Muscle layer of colon (tissue), 2 donors: ENCODE results near the gene TMEM134.
A peak's percentile ranks its signal among the peaks of the same experiment; 100 is the strongest.
"Not testable (repeated sequence)": the region's sequence is repeated elsewhere in the genome, so short reads cannot be mapped to it uniquely, and the experiment has no call there.

Experiments used
- H3K27ac ChIP-seq: one replicate; pipeline ENCODE4 v1.7.0; 2013; ENCODE audit warnings: low read depth, mild to moderate bottlenecking, low read length, moderate library complexity
- H3K27me3 ChIP-seq, 2 donors: one replicate each; pipeline ENCODE4 v1.7.0; 2013; ENCODE audit warnings: low read length in 2 of 2, mild to moderate bottlenecking in 2 of 2; ENCODE audit not compliant: insufficient read depth in 2 of 2, control insufficient read depth in 1 of 2
- H3K36me3 ChIP-seq: one replicate; pipeline ENCODE4 v1.7.0; 2013; ENCODE audit warnings: mild to moderate bottlenecking, low read length; ENCODE audit not compliant: insufficient read depth
- H3K4me1 ChIP-seq: one replicate; pipeline ENCODE4 v1.7.0; 2013; ENCODE audit warnings: mild to moderate bottlenecking, low read length; ENCODE audit not compliant: insufficient read depth
- H3K4me3 ChIP-seq, 2 donors: one replicate each; pipeline ENCODE4 v1.7.0; 2013; ENCODE audit warnings: low read length in 2 of 2, low read depth in 1 of 2, mild to moderate bottlenecking in 1 of 2, moderate library complexity in 1 of 2
- H3K9ac ChIP-seq: one replicate; pipeline ENCODE4 v1.7.0; 2013; ENCODE audit warnings: low read length
- H3K9me3 ChIP-seq: one replicate; pipeline ENCODE4 v1.7.0; 2013; ENCODE audit warnings: mild to moderate bottlenecking, low read length
- donor health status: abdominal sarcoma.
- donor health status: Adenocarcinoma of cecum.

TMEM134 gene

DNA sequence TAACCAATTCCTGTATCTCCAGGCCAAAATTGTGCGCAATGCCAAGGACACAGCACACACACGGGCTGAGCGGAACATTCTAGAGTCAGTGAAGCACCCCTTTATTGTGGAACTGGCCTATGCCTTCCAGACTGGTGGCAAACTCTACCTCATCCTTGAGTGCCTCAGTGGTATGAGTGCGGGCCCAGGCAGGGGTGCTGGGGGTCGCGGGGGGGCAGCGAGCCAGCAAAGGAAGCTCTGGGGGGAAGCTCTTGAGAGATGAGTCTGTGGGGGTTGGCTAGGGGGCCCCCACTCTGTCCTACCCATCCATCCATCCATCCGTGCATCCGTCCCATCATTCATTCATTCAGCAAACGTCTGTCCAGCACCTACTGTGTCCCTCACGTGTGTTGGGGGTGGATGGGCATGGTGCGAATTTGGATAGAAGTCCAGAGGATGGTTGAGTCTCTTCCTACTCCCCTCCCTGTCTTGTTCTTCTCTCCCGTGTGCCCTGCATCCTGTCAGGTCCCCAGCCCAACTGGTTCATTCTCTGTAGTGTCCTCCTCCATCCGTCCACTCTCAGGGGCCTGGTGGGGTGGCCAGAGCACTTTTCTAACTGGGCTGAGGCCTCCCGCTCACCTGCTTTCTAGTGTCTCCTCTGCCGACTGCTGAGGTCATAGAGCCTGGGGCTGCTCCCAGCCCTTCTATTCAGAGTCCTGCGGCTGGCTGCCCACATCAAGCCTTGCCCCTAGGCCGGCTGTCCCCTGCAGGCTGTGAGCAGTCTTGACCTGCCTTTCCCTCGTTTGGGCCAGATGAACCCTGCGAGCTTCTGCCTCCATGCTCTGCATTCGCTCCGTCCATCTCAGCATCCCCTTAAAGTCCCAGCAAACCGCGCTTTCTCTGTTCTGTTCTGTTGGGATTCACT is 37.5 kb downstream of the TMEM134 start:
- H3K4me3 ChIP-seq, result no peak overlapping the region
- no peaks in the 10 kb centered on the region for H3K27me3 ChIP-seq
- H3K9me3 ChIP-seq, result no peaks in the 10 kb centered on the region
- peaks cover 45% of the 10 kb centered on the region for H3K36me3 ChIP-seq
- peaks cover 17% of the 10 kb centered on the region for H3K4me1 ChIP-seq
- H3K27ac ChIP-seq, result no peak overlapping the region
- H3K9ac ChIP-seq, result no peak overlapping the region

DNA sequence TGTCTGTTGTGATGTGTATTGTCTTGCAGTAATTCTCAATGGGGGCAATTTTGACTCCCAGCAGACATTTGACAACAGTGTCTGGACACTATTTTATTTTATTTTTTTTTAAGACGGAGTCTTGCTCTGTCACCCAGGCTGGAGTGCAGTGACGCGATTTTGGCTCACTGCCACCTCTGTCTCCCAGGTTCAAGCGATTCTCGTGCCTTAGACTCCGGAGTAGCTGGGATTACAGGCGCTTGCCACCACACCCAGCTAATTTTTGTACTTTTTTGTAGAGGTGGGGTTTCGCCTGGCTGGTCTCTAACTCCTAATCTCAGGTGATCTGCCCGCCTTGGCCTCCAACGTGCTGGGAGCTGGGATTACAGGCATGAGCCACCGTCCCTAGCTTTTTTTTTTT is 39.3 kb downstream of the TMEM134 start:
- peak overlapping the region in 1 of 2 donors; percentile 92 for H3K4me3 ChIP-seq
- H3K27ac ChIP-seq, result no peak overlapping the region
- no peaks in the 10 kb centered on the region for H3K27me3 ChIP-seq
- no peaks in the 10 kb centered on the region for H3K9me3 ChIP-seq
- peaks cover 17% of the 10 kb centered on the region for H3K4me1 ChIP-seq
- no peak overlapping the region for H3K9ac ChIP-seq
- H3K36me3 ChIP-seq, result peaks cover 45% of the 10 kb centered on the region

DNA sequence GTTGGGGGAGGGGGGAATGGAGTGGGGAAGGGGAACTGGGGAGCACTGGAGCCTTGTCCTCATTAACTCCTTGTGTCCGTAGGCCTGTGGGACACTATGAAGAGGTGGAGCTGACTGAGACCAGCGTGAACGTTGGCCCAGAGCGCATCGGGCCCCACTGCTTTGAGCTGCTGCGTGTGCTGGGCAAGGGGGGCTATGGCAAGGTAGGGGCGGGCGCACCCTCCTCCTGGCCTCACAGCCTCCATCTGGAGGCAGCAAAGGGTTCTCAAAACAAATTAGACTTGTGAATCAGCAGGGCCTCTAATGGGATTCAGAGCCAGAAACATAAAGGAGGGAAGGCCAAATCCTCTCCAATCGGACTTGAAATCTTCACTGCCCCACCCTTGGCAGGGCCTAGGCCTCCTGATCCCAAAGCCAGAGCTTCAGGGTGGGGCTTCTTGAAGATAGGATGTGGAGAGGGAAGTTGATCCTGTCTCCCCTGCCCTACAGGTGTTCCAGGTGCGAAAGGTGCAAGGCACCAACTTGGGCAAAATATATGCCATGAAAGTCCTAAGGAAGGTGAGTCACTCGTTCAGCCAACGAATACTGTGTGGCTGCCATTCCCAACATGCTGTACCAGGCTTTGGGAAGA is 39.9 kb downstream of the TMEM134 start:
- Histone ChIP-seq H3K4me3 (peak overlapping the region; percentile 77 to 92), H3K4me1 (peaks cover 17% of the 10 kb centered on the region)

DNA sequence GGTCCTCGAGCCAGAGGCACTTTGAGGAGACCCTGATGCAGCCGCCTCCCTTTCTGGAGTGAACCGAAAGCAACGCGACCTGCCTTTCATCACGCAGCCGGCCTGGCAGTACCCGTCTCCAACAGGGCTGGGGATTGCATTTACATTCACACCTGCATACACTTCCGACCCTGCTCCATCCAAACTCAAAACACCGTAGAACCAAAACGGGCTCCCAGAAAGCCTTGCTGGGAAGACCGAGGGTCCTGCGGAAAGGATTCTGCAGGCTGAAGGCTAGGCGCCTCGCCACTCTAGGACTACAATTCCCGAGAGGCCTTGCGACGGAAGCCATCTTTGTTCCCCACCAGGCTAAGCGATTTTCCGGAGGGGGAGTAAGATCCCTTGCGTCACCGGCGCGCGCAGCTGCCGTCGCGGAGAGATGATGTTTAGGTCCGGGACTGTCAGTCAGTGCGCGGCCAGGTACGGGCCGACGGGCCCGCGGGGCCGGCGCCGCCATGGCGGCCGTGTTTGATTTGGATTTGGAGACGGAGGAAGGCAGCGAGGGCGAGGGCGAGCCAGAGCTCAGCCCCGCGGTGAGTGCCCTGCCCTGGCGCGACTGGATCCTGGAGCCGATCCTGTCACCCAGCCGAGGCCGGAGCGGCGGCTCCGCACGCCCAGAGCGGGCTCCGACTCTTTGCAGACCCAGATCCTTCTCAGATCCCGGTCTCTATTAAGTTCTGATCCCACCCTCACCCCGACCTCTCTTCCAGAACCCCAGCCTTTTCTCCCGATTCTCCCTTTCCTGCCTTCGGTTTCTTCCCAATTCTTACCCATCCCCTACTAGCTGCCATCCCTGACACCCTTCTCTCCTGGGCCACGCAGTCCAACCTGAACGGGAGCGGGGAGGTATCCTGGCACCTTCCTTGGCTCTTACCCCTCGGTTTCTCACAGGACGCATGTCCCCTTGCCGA is 40.7 kb downstream of the TMEM134 start, which contains the start of gene RPS6KB2:
Gene RPS6KB2 (plus strand): TSS at position 443 of the 950 bp plus-strand sequence. CDS start 52 bp downstream, at position 495.
- Histone ChIP-seq H3K27me3 (no peaks in the 10 kb centered on the region), H3K36me3 (peaks cover 32% of the 10 kb centered on the region), H3K9me3 (no peaks in the 10 kb centered on the region), H3K4me1 (peaks cover 17% of the 10 kb centered on the region), H3K27ac (peak within 1 kb of the TSS; percentile 79), H3K4me3 (peak within 1 kb of the TSS; percentile 77 to 92), H3K9ac (peak within 1 kb of the TSS; percentile 98)

More for the DNA sequence above, 39.9 kb downstream of the TMEM134 start:
- H3K27ac ChIP-seq, result peak overlapping the region; percentile 79
- H3K9ac ChIP-seq, result peak overlapping the region; percentile 98
- H3K36me3 ChIP-seq, result peaks cover 40% of the 10 kb centered on the region
- H3K27me3 ChIP-seq, result no peaks in the 10 kb centered on the region
- no peaks in the 10 kb centered on the region for H3K9me3 ChIP-seq

DNA sequence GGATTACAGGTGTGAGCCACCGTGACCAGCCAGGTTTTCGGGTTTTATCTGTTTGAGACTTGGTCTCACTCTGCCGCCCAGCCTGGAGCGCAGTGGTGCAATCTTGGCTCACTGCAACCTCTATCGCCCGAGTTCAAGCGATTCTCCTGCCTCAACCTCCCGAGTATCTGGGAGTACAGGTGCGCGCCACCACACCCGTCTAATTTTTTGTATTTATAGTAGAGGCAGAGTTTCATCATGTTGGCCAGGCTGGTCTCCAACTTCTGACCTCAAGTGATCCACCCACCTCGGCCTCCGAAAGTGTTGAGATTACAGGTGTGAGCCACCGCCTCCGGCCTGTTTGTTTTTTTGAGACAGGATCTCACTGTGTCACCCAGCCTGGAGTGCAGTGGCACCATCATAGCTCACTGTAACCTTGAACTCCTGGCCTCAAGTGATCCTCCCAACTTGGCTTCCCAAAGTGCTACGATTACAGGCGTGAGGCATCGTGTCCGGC is 41.6 kb downstream of the TMEM134 start:
- peak overlapping the region in 1 of 2 donors; percentile 92 for H3K4me3 ChIP-seq
- H3K27me3 ChIP-seq, H3K9me3 ChIP-seq: not testable (repeated sequence)
- H3K36me3 ChIP-seq, result peaks cover 23% of the 10 kb centered on the region
- peak overlapping the region; percentile 98 for H3K9ac ChIP-seq
- H3K27ac ChIP-seq, result peak overlapping the region; percentile 79
- peaks cover 17% of the 10 kb centered on the region for H3K4me1 ChIP-seq

DNA sequence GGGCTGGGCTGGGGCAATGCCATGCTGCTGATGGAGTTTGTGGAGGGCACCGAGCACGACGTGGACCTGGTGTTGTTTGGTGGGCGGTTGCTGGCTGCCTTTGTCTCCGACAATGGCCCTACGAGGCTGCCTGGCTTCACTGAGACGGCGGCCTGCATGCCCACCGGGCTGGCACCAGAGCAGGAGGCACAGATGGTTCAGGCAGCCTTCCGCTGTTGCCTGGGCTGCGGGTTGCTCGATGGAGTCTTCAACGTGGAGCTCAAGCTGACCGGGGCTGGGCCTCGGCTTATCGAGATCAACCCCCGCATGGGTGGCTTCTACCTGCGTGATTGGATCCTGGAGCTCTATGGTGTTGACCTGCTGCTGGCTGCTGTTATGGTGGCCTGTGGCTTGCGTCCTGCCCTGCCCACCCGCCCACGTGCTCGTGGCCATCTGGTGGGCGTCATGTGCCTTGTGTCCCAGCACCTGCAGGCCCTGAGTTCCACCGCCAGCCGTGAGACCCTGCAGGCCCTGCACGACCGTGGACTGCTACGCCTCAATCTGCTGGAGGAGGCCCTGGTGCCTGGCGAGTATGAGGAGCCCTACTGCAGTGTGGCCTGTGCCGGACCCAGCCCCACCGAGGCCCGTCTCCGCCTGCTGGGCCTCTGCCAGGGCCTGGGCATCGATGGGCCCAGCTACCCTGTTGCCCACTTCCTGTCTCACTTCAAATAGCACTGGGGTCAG is 45.0 kb downstream of the TMEM134 start:
- Histone ChIP-seq H3K27me3 (no peaks in the 10 kb centered on the region), H3K27ac (no peak overlapping the region), H3K36me3 (no peaks in the 10 kb centered on the region), H3K9ac (no peak overlapping the region), H3K4me3 (no peak overlapping the region), H3K9me3 (no peaks in the 10 kb centered on the region), H3K4me1 (peaks cover 19% of the 10 kb centered on the region)

DNA sequence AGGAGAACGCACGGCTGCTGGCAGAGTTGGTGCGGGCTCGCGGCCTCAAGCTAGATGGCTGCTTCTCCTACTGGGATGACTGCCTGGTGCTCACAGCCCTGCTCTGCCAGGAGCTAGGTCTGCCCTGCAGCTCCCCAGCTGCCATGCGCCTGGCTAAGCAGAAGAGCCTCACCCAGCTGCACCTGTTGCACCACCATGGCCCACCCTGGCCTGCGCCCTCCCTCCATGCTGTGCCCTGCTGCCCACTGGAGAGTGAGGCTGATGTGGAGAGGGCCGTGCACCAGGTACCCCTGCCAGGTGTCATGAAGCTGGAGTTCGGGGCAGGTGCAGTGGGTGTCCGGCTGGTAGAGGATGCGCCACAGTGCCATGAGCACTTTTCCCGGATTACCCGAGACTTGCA is 45.6 kb downstream of the TMEM134 start:
- Histone ChIP-seq H3K27ac (no peak overlapping the region), H3K9ac (no peak overlapping the region), H3K4me1 (peaks cover 14% of the 10 kb centered on the region), H3K4me3 (no peak overlapping the region), H3K27me3 (no peaks in the 10 kb centered on the region), H3K36me3 (no peaks in the 10 kb centered on the region), H3K9me3 (no peaks in the 10 kb centered on the region)

DNA sequence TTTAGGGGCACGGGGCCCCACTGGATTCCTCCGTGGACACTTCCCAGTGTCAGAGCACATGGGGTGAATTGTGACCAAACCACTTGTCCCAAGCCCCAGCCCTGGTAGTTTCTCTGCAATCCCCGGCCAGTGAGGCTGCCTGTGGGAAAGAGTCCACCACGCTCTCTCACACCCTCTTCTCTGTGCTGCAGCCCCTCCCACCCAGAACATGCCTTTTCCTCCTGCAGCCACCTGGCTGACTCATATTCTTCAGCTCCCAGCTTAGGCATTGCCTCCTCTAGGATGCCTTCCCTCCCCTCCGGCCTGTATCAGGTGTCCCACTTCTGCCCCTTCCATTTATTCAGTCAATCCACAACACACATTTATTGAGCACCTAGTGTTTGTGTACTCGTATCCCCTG is 46.2 kb downstream of the TMEM134 start:
- Histone ChIP-seq H3K4me3 (no peak overlapping the region), H3K27me3 (no peaks in the 10 kb centered on the region), H3K9me3 (no peaks in the 10 kb centered on the region), H3K4me1 (peaks cover 14% of the 10 kb centered on the region), H3K36me3 (no peaks in the 10 kb centered on the region), H3K9ac (no peak overlapping the region), H3K27ac (no peak overlapping the region)

DNA sequence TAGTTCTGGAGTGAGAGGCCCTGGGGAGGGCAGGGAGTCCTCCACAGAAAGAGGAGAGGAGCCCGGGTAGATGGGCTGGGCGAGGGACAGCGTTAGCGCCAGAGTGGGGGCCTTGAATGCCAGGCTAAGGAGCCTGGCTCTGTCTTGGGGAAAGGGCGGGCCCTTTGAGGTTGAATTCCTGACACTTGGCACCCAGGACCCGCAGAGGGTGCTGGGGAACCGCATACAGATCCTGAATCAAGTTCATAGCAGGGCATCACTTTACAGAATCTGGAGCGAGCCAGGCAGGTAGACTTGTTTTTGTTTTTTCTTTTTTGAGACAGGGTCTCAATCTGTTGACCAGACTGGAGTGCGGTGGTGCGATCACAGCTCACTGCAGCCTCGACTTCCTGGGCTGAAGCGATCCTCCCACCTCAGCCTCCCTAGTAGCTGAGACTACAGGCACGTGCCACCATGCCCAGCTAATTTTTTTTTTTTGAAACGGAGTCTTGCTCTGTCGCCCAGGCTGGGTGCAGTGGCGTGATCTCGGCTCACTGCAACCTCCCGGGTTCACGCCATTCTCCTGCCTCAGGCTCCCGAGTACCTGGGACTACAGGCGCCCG is 47.5 kb downstream of the TMEM134 start:
- no peaks in the 10 kb centered on the region for H3K36me3 ChIP-seq
- H3K9me3 ChIP-seq, result no peaks in the 10 kb centered on the region
- peak overlapping the region; percentile 86 for H3K27ac ChIP-seq
- peak overlapping the region in 1 of 2 donors; percentile 41 for H3K4me3 ChIP-seq
- no peaks in the 10 kb centered on the region for H3K27me3 ChIP-seq
- no peak overlapping the region for H3K9ac ChIP-seq
- peaks cover 10% of the 10 kb centered on the region for H3K4me1 ChIP-seq
